ENCODE results near the gene FBXW8.

Gene FBXW8

GRCh38 chr12:116926283-116927243 lies 15.8 kb downstream of the FBXW8 start:
- no peak for DNase-seq (ENCODE audit: low spot score)

DNA sequence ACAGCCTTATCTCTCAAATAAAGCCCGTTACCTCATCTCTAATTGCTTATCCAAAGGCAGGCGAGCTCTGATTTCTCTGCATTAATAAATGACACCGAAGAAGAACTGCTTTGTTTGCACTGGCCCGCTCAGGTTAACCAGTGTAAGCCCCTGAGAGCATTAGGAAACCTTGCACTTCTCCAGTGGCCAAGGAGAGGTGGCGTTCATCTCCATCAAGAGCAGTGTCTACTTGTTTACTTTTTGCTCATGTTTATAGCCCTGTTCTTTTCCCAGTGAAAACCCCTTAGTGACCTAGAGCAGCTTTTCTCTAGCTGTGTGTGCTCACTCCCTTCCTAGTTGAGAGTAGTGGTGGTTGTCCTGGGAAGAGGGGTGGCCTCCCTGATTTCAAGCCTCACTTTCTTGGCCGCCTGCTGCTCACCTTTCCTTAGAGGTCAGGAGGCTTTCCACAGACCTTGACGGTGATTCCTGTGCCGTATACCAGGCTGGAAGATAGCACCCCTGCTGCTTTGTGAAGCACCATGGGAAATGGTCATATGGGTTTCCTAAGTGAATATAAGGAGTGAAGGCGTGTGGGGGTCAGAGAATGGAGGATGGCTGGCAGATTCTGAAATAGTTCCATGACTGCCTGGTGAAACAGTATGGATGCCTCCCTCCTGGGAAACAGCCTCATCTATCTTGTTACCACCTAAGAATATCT lies 16.6 kb downstream of the FBXW8 start:
- DNase-seq (ENCODE audit: low spot score), result no peak

DNA sequence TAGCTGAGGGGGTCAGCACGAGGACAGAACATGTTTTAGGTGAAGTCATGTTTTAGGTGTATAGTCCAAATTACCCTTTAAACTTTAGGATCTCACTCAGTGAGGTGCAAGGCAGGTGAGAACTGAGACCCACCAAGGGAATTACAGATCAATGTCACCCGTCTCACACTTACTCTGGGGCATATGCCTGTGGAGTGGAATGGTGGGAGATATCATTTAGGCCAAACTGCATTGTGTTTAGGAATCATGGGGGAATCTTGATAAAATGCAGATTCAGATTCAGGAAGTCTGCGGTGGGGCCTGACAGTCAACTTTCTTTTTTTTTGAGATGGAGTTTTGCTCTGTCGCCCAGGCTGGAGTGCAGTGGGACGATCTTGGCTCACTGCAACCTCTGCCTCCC lies 17.8 kb downstream of the FBXW8 start:
- DNase-seq (ENCODE audit: low spot score), result no peak

DNA sequence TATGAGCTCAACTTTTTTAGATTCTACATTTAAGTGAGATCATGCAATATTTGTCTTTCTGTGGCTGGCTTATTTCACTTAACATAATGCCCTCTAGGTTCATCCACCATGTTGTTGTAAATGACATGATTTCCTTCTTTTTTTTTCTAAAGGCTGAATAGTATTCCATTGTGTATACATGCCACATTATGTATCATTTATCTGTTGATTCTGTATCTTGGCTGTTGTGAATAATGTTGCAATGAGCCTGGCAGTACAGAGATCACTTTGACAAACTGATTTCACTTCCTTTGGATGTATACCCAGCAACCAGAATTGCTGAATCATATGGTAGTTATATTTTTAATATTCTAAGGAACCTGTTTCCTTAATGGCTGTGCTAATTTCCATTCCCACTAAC lies 19.1 kb downstream of the FBXW8 start:
- no peak for DNase-seq (ENCODE audit: low spot score)

- DNase-seq (ENCODE audit: low spot score), result no peak
Measured at GRCh38 chr12:116931665-116932064, 20.9 kb downstream of the FBXW8 start.

- DNase-seq (ENCODE audit: low spot score), result no peak
Measured at GRCh38 chr12:116933091-116933490, 22.3 kb downstream of the FBXW8 start.

DNA sequence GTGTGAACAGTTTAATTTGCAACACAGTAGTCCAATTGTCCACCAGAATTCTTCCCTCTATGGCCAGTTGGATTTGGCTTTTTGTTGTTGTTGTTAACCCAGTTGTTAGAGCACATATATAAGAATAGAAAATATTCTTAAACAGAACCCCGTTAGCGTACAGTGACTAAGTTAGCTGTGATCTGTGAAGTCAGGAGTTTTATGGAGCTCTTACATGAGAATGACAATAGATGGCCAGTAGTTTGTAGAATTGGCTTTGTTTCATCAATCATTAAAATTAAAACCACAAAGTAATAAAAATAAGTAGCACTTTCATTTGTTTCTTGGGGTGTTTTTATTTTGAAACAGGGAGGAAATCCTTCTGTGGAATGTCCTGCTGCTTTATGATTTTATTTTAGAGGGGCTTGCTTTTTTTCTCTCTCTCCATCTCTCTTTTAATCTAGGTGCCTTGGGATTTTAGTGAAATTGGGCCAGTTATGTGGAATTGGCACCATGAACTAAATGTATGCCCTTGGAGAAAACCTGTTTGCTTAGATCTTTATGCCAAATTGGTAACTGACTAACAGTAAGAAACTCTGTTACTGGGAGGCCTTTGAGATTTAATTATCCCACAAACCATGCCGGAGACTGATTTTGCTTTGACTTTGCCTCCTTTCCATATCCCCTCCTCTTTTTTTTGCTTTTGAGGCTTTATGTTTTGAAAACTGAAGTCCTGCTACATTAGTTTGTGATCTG lies 22.9 kb downstream of the FBXW8 start:
- no peak for DNase-seq (ENCODE audit: low spot score)

GRCh38 chr12:116934908-116935705 lies 24.4 kb downstream of the FBXW8 start:
- DNase-seq (ENCODE audit: low spot score), result no peak

DNA sequence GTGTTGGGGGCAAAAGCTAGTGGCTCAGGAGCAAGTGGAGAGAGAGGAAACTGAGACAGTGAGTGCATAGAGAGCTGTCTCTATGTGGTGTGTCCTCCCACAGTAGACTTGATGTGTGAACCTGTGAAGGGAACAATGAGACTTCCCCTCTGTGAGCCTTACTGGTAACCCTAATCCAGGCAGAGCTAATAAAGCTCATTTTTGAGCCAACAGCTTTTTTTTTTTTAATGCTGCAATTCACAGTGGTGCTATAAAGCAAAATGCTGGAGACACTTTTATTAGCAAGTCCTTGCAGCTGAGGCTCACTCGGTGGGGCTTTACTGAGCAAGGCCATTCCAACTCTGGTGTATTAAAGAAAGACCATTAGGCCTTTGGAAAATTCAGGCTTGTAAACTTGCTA lies 26.9 kb downstream of the FBXW8 start:
- DNase-seq (ENCODE audit: low spot score), result no peak

- no peak for DNase-seq (ENCODE audit: low spot score)
Measured at GRCh38 chr12:116939734-116940133, 29.0 kb downstream of the FBXW8 start.

- no peak for DNase-seq (ENCODE audit: low spot score)
Measured at GRCh38 chr12:116941188-116941587, 30.4 kb downstream of the FBXW8 start.

DNA sequence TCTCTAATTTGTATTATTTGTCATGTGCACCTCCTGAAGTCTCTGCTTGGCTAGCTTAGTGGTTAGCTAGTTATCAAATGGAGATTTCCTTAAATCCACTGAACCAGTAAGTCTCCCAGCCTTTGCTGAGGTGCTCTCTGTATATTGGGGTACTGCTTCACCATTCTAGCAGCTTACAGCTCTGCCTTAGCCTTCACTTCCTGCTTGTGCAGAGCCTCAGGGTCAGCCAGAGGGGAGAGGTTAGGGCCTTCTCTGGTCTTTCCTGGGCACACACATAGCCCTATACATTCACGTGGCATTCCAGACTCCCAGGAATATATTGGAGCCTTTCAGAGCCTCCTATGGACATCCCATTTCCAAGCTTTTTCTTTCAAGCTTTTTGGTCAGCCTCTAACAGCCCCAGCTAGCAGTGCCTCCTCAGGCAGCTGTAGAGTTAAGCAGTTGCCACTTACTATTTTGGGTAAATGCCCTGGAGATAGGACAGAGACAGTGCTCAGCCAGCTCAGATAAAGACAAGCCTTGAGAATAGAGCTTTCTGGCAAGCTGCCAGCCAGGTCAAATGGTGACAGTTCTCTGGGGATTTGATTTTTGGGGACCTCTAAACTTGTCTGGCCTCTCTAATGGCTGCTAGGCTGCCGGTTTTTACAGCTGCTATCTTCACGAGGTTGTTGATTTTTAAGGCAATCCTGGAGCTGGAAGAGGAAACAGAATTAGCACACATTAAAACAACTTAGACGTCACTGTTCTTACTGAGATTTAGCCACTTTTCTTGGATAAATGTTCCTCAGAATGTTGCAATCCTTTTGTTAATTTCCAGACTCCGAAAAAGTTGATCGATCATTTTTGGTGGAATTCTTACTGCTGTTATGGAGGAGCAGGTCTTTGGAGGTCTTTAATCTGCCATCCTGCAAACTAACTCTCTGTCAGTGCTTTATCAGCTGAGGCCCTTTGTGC lies 32.9 kb downstream of the FBXW8 start:
- no peak for DNase-seq (ENCODE audit: low spot score)

GRCh38 chr12:116945886-116946550 lies 35.3 kb downstream of the FBXW8 start:
- DNase-seq (ENCODE audit: low spot score), result no peak

DNA sequence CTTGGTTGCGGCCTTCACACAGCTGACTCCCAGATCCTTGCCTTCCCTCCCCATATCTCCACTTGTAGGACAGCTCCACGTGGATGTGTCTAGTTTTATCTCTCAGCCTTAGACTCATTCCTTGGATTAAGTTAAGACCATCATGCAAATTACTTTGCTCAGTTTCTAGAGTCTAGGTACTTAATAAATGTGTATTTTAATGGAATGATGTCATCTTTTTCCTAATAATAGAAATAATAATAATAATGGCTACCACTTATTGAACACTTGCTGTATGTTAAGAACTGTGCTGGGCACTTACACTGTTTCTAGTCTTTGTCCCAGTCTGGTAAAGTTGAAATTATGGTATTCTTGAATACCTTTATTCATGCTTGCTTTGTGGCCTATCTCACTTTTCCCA lies 37.5 kb downstream of the FBXW8 start:
- DNase-seq (ENCODE audit: low spot score), result no peak

GRCh38 chr12:116950628-116951325 lies 40.0 kb downstream of the FBXW8 start:
- DNase-seq (ENCODE audit: low spot score), result no peak

GRCh38 chr12:116954710-116955381 lies 44.1 kb downstream of the FBXW8 start:
- no peak for DNase-seq (ENCODE audit: low spot score)

DNA sequence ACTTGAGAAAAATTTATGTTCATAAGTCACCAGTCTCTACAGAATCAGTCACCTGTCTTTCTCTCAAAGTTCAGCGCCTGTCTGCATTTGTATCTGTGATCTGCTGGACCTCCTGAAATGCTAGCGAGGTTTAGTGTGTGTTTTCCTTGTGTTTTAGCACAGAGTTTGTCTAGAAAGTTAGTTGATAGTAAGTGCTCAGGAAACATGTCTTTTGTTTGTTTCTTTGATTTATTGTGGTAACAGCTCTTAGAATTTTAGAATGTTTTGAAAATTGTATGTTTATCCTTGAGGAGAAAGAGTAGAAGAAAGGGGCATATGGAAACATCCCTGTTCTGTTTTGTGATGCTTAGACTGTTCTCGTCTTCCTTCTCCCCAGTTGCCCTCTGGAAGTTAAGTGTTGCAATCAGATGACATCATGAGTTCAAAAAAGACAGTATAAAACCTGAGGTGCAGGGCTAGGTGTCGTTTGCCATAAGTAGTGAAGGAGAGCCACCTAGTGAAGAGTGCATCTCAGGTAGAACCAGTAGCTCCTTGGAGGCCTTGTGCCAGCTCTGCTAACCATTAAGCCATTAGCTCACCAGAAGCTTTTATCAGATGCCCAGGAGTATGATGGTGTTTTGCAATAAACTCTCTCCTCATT lies 44.8 kb downstream of the FBXW8 start:
- DNase-seq (ENCODE audit: low spot score), result no peak

Data from AG08395 (cell line).